Activated naive CD4-positive, alpha-beta T cell treated with anti-CD3 and anti-CD28 coated beads, Interleukin-2, amount 50 U/mL, for 16 hours (primary cell): ENCODE data around the gene DNLZ.

Experiments used
- DNase-seq: peaks from one replicate; pipeline ENCODE4 v3.0.0-alpha.2; 2020

DNLZ gene

DNA sequence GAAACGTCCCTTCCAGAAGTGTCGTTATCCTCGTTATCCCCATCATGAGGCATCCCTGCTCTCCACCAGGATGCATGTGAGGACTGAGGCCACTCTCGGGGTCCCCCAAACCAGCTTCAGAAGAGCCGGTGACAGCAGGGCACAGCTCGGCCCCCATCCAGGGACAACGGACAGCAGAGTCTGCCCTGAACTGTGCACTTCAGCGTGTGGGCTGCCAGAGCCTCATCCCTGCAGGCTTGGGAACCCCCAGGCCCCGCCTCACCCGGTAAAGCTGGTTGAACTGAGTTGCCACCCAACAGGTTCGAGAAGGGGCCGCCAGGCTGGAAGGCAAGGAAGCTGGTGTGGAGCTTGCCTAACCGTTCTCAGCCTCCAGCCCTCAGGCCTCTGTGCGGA is 10.6 kb upstream of the DNLZ start:
- DNase-seq, result no peak

DNA sequence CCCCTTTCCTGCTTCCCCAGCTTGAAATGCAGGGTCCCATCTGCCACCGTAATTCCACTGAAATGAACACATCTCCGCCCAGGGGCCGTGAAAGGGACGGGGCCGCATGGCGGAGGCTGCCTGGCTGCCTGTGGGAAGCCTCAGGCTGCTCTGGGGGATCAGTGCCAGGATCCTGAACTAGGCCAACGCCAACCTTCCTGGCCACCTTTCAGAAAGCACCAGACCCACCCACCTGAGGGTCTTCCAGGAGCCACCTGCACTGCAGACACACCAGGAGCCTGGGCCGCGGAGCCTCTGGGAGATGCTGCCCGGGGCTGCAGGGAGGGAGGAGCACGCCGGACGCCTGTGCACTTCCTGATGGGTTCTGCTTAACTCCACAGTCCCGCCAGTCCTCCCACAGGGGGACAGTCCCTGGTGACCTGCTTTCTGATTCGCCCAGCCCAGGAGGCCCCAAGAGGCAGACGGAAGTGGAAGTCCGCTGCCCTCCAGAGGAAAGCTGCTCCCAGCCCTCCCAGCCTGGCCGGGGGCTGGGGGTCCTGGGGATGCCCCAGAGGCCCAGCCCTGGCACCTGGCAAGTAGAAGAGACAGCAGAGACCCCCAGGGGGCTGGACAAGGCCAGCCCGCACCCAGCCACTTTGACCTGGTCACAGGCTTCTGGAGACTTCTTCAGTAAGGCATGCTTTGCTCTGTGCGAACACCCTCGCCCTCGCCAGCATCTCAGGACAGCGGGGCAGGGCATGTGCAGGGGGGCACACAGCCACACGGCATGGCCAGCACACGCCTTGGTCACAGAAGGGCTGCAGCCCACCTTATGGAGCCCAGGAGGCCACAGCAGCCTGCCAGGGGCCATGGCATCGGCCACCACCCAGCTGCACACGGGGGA is 10.0 kb upstream of the DNLZ start, which contains the start of gene CARD9:
CARD9 (minus strand) TSS at position 370 of the 883 bp plus-strand sequence. CDS start 1,591 bp downstream, outside the sequence.
- no peak for DNase-seq

DNA sequence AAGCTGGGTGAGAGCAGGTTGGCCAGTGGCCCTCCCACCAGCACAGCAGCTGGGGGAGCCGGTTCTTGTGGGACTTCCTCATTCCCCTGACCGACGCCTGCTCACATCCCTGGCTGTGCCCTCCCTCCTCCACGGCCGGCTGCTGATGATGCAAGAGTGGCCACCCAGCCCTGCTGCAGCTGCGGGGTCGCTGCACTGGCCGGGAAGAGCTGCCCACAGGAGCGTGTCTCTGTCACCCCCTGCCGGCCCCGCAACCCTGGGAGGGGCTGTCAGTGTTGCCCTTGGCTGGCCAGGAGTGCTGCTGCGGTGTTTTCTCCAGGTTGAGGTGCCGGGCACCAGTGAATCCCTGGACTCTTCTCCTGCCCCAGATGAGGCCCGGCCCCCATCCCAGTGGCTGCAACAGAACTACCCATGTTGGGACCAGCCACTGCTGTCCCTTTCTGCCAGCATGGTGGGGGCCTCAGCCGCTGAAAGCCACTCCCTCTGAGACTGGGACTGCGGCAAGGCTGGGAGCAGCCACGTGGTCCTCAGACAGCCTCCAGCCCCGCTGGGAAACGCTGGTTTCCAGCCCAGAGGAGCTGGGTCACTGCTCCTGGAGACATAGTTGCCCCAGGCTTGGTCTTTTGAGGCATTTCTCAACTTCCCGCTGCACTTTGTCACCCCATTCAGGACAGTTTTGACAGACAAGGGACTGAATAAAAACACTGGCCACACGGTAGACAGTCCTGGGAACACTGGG is 9.2 kb upstream of the DNLZ start:
- DNase-seq, result no peak

- DNase-seq, result no peak
Measured at GRCh38 chr9:136372006-136372405, 8.5 kb upstream of the DNLZ start.

- DNase-seq, result no peak
Measured at GRCh38 chr9:136371533-136371880, 8.0 kb upstream of the DNLZ start.

- DNase-seq, result no peak
Measured at GRCh38 chr9:136370687-136371532, 7.4 kb upstream of the DNLZ start.

- no peak for DNase-seq
Measured at GRCh38 chr9:136370037-136370436, 6.5 kb upstream of the DNLZ start.

GRCh38 chr9:136368190-136368589 is 4.6 kb upstream of the DNLZ start:
- no peak for DNase-seq

DNA sequence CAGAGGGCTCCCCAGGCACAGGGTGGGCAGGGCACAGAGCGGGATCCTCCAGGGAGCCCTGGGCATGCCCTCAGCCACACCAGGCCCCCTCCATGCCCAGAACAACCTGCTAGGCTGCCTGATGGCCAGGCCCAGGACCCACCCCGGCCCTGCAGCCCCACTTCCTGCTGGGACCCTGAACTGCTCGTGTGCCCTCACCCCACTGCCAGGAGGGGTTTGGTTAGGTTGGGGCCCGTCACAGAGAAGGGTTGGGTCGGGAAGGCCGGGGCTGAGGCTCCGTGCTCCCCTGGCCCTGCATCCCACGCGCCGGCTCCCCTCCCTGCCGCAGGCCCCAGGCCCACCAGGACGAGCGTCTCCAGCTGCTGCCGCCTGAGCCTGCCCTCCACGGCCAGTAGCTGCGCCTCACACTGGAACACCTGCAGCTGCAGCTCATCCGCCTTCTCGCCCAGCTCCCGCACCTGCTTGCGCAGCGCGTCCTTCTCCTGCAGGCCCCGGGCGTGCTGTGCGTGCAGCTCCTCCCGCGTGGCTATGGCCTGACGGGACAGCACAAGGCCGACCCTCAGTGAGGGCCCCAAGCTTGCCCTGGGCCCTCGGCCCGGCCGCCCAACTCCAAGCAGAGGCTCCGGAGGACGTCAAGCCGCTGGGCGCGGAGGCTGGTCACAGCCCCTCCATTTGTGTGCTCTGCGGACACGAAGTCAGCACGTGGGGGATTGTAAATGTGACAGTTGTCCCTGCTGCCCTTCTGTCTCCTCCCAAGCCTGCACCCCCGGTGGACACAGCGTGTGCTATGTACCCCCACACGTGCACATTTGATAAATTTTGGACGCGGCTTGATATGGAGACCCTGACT is 4.0 kb upstream of the DNLZ start:
- no peak for DNase-seq

GRCh38 chr9:136366826-136367225 is 3.3 kb upstream of the DNLZ start:
- no peak for DNase-seq

GRCh38 chr9:136365775-136366222 is 2.3 kb upstream of the DNLZ start:
- no peak for DNase-seq

- DNase-seq, result no peak
Measured at GRCh38 chr9:136364942-136365774, 1.6 kb upstream of the DNLZ start.

DNA sequence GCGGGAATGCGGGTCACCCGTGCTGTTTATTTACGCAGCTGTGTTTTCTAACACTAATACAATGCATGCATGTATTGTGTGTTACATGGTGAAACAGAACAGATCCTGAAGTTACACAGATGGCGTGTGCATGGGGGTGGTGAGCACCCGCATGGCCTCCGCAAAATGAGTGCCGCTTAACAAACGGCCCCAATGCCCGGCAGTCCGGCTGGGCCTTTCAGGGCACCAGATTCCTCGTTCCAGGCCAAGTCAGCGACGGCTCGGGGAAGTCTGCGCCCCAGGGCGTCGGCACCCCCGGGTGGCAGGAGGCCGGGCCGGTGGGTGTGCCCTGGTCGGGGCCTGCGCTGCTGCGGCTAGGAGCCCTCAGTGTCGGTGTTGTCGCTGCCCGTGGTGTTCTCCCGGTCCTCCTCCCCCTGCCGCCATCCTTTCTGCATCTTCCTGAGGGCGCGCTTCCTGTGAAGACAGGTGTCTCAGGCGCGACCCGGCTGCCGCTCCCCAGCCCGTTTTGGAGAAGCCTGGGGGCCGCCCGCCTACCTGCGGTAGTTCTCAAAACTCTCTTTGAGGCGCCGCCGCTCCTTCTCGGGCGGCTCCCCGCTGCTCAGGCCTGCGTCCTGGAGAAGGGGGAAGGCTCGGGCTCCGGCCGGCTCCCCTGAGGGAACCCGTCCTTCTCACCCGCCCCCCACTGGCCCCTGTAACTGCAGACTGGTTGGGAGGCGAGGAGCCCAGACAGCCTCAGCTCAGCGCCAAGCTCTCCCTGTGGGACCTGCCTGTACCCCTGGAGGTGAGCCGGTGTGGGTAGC is 605 bp upstream of the DNLZ start:
- DNase-seq, result no peak

- DNase-seq, result no peak
Measured at GRCh38 chr9:136362450-136362784, 1.1 kb downstream of the DNLZ start.

DNA sequence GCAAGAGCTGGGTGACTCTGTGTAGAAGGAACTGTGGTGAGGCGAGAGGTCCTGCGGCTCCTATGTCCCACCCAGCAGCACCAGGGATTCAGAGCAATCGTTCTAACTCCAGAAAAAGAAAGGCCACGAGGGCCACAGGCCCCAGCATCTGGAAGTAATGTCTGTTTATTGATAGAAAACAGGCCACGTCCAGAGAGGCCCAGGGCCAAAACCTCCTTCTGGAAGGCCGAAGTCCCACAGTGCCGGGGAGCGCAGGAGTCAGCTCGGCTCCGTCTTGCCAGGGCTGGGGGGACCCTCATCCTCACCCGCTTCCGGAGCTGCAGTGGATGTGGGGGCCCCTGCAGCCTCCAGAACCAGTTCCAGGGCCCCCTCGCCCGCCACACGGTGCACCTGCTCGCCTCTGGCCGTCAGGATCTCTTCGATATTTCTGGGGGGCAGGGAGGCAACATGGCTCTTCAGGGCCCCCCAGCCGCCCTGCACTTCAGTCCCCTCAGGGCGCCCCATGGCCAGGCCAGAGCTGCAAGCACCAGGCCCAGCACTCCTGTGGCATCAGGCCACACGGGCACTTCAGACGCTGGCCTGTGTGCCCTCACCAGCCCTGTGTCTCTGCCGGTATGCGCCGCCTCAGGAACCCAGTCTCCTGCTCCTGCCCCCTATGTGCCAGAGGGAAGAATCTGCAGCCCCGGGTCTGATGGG is 1.6 kb downstream of the DNLZ start:
- DNase-seq, result no peak

- no peak for DNase-seq
Measured at GRCh38 chr9:136361047-136361753, 2.3 kb downstream of the DNLZ start.

DNA sequence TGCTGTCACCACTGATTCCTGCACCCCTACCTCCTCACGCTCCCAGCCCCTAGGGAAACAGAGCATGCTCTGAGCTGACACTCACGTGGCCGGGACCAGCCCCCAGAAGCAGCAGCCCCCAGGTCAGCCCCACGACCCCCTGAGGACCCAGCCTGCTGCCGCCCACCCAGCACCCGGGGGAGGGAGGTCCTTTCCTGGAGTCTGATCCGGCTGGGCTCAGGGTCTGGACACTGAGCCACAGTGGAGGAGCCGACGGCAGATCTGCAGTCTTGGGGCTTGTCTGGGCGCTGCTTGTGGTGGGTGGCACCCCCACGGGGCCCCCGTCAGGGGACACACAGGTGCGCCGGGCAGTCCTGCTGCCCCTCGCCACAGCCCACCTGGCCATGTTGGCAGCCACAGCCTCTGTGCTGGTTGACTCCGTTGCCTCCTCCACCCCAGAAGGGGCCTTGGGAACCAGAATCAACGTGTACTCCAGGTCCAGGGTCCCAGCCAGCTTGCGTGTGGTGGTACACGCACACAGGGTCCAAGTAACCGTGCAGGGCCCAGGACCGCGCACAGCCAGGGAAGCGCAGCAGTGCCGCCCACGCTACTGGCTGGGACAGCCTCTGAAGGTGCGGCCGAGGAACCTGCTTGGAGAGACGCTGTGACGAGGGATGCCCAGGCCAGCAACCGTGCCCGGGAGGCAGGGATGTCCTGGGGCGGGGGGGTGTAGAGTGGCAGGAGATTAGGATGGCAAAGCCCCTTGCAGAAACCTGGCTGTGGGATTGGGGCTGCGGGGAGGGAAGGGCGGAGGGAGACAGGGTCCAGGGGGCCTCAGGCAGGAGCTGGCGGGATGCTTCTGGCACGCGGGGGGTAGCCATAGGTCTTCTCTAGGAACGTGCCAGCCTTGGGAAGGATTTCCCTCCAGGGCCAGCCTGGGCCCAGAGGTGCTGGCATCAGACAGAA is 3.5 kb downstream of the DNLZ start:
- no peak for DNase-seq

GRCh38 chr9:136358888-136359287 is 4.7 kb downstream of the DNLZ start:
- DNase-seq, result no peak
